Vagina (tissue), 2 donors: Measurements from ENCODE around the gene NAA80. TPM values are rescaled to one million over a fixed set of nuclear protein-coding genes. Genes with fewer than 3 reads are reported as not detected.

Source experiments
- DNase-seq, 2 donors: peaks; one replicate each; pipeline ENCODE4 v3.0.0-alpha.2; 2017; ENCODE audit errors: extremely low spot score in 2 of 2
- H3K27ac ChIP-seq: fragments of 200-600 bp; sonication (generic); one replicate; pipeline ENCODE4 v1.5.1; 2019
- H3K27me3 ChIP-seq: fragments of 200-600 bp; sonication (generic); one replicate; pipeline ENCODE4 v1.5.1; 2019
- H3K36me3 ChIP-seq, 2 donors: fragments of 200-600 bp; sonication (generic); one replicate each; pipeline ENCODE4 v1.5.1; 2017 to 2019
- H3K4me1 ChIP-seq: fragments of 200-600 bp; sonication (generic); one replicate; pipeline ENCODE4 v1.5.1; 2019
- H3K4me3 ChIP-seq, 2 donors: fragments of 200-600 bp; sonication (generic); 1 replicate in 1 of 2; 2 replicates in 1 of 2; pipeline ENCODE4 v1.5.1; 2016 to 2019
- H3K9me3 ChIP-seq: fragments of 200-600 bp; sonication (generic); one replicate; pipeline ENCODE4 v1.5.1; 2019
- CTCF ChIP-seq, 3 experiments: fragments of 450-650 bp in 2 of 3; fragments of 200-600 bp in 1 of 3; sonication (generic) in 1 of 3; IDR thresholded peaks; one replicate each; pipeline ENCODE4 v1.5.1; 2017 to 2019; ENCODE audit warnings: antibody characterized with exemption in 3 of 3, mild to moderate bottlenecking in 2 of 3, moderate library complexity in 2 of 3
- POLR2A ChIP-seq, 2 donors: fragments of 450-650 bp; IDR thresholded peaks; one replicate each; pipeline ENCODE4 v1.6.1; 2017; ENCODE audit warnings: antibody characterized with exemption in 2 of 2, mild to moderate bottlenecking in 2 of 2, moderate library complexity in 2 of 2
- POLR2AphosphoS5 ChIP-seq, 2 donors: sonication (generic); formaldehyde crosslinking; IDR thresholded peaks; one replicate each; pipeline ENCODE4 v1.9.0; 2017; ENCODE audit warnings: antibody characterized with exemption in 2 of 2, mild to moderate bottlenecking in 2 of 2, low read depth in 1 of 2; ENCODE audit not compliant: insufficient read depth in 1 of 2
- intact Hi-C: fragments of 100-400 bp; cut with DNase I; formaldehyde crosslinking; loops from one replicate; pipeline ENCODE4 v1.15.1; 2023
- total RNA-seq: library from RNA; depleted of rRNA; stranded (reverse); fragments of >200 nt; gene quantifications from one replicate; pipeline ENCODE4 v1.2.3, GENCODE V29; 2016

NAA80 gene
- total RNA-seq, 1 donor from 2014 or later, result 10.1 TPM

GRCh38 chr3:50256978-50257890, 42.0 kb downstream of the NAA80 start:
- Histone ChIP-seq H3K4me1 (peaks cover 63% of the 10 kb centered on the region), H3K36me3 (peaks cover 0 to 37% of the 10 kb centered on the region in 2 donors)

GRCh38 chr3:50255251-50255615, 44.0 kb downstream of the NAA80 start:
- no peak for TF ChIP-seq POLR2A (IDR thresholded peaks at IDR 0.05)
- peak in 1 of 2 donors; percentile 29 for TF ChIP-seq POLR2AphosphoS5 (IDR thresholded peaks at IDR 0.05; ENCODE audit: insufficient read depth in 1 of 2, low read depth in 1 of 2)
- no peak for TF ChIP-seq CTCF (IDR thresholded peaks at IDR 0.05)
- no peak overlapping the region for H3K4me3 ChIP-seq
- no peaks in the 10 kb centered on the region for H3K27me3 ChIP-seq
- no peaks in the 10 kb centered on the region for H3K9me3 ChIP-seq
- H3K36me3 ChIP-seq, result peaks cover 0 to 38% of the 10 kb centered on the region in 2 donors
- intact Hi-C loops, result loop anchor here (5.0 kb wide), 1 partner anchor 67 kb away; the partner anchor contains the start of gene HYAL2
- no peak for DNase-seq
- peaks cover 65% of the 10 kb centered on the region for H3K4me1 ChIP-seq
- peak overlapping the region; percentile 75 for H3K27ac ChIP-seq

More at GRCh38 chr3:50256978-50257890, 42.0 kb downstream of the NAA80 start:
- Histone ChIP-seq H3K27me3 (no peaks in the 10 kb centered on the region), H3K9me3 (no peaks in the 10 kb centered on the region), H3K4me3 (no peak overlapping the region), H3K27ac (peak overlapping the region; percentile 98)
- no peak for TF ChIP-seq POLR2AphosphoS5 (IDR thresholded peaks at IDR 0.05; ENCODE audit: insufficient read depth in 1 of 2, low read depth in 1 of 2)
- peak in 1 of 3 experiments; percentile 24 for TF ChIP-seq CTCF (IDR thresholded peaks at IDR 0.05)
- DNase-seq, result no peak
- intact Hi-C loops, result loop anchor here (5.0 kb wide), 1 partner anchor 65 kb away; the partner anchor contains the start of gene HYAL2

- TF ChIP-seq POLR2AphosphoS5 (IDR thresholded peaks at IDR 0.05; ENCODE audit: insufficient read depth in 1 of 2, low read depth in 1 of 2), result peak; percentile 55 to 57
- TF ChIP-seq CTCF (IDR thresholded peaks at IDR 0.05), result no peak
- Histone ChIP-seq H3K27me3 (no peaks in the 10 kb centered on the region), H3K4me3 (no peak overlapping the region), H3K27ac (peak overlapping the region; percentile 75), H3K9me3 (no peaks in the 10 kb centered on the region), H3K4me1 (peaks cover 67% of the 10 kb centered on the region), H3K36me3 (peaks cover 0 to 38% of the 10 kb centered on the region in 2 donors)
- DNase-seq, result no peak
- intact Hi-C loops, result loop anchor here (5.0 kb wide), 1 partner anchor 68 kb away; the partner anchor contains the start of gene HYAL2
These were observed 44.5 kb downstream of the NAA80 start for GRCh38 chr3:50254577-50255250.

- Histone ChIP-seq H3K36me3 (peaks cover 0 to 14% of the 10 kb centered on the region in 2 donors), H3K4me1 (peaks cover 91% of the 10 kb centered on the region), H3K4me3 (no peak overlapping the region), H3K27me3 (no peaks in the 10 kb centered on the region), H3K27ac (peak overlapping the region; percentile 52), H3K9me3 (no peaks in the 10 kb centered on the region)
- intact Hi-C loops, result no loop called here
- DNase-seq, result no peak
- TF ChIP-seq CTCF (IDR thresholded peaks at IDR 0.05), result no peak
- TF ChIP-seq POLR2AphosphoS5 (IDR thresholded peaks at IDR 0.05; ENCODE audit: insufficient read depth in 1 of 2, low read depth in 1 of 2), result peak in 1 of 2 donors; percentile 65
These were observed 48.0 kb downstream of the NAA80 start for GRCh38 chr3:50251220-50251619.
